Stomach (tissue), 4 donors: ENCODE results near the gene IL6ST.

Experiments used
- CTCF ChIP-seq, 7 experiments: fragments of 450-650 bp in 4 of 7; fragments of 200-600 bp in 3 of 7; sonication (generic) in 3 of 7; IDR thresholded peaks; one replicate each; pipeline ENCODE4 v1.5.1; 2016 to 2019; ENCODE audit warnings: antibody characterized with exemption in 7 of 7, control low read depth in 2 of 7, mild to moderate bottlenecking in 1 of 7
- POLR2A ChIP-seq, 4 donors: fragments of 450-650 bp; IDR thresholded peaks; one replicate each; pipeline ENCODE4 v1.6.1; 2016; ENCODE audit warnings: antibody characterized with exemption in 4 of 4, control low read depth in 2 of 4, mild to moderate bottlenecking in 1 of 4, moderate library complexity in 1 of 4
- POLR2AphosphoS5 ChIP-seq, 3 donors: sonication (generic); formaldehyde crosslinking; IDR thresholded peaks; one replicate each; pipeline ENCODE4 v1.6.1; 2016; ENCODE audit warnings: antibody characterized with exemption in 3 of 3

- TF ChIP-seq POLR2A (IDR thresholded peaks at IDR 0.05): no peak
- no peak for TF ChIP-seq CTCF (IDR thresholded peaks at IDR 0.05)
- TF ChIP-seq POLR2AphosphoS5 (IDR thresholded peaks at IDR 0.05): no peak
Measured at GRCh38 chr5:55908804-55909203, 86.0 kb downstream of the IL6ST start.
